Cerebellar nuclear complex (tissue), 1 donor: ENCODE results near the gene THOC7.

Source experiments
- DNase-seq, 2 experiments: peaks; one replicate each; lab custom pipeline; 2025; lab: John Stamatoyannopoulos, UW

The THOC7 gene

DNA sequence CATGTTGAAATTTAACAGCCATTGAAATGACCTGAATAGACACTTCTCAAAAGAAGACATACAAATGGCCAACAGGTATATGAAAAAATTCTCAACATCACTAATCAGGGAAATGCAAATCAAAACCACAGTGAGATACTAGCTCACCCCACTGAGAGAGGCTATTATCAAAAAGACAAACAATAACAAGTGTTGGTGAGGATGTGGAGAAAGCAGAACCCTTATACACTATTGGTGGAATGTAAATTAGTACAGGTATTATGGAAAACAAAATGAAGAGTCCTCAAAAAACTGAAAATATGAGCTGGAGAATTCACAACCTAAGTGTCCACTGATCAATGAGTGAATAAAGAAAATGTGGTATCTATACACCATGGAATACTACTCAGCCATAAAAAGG lies 21.5 kb downstream of the THOC7 start:
- no peak for DNase-seq

DNA sequence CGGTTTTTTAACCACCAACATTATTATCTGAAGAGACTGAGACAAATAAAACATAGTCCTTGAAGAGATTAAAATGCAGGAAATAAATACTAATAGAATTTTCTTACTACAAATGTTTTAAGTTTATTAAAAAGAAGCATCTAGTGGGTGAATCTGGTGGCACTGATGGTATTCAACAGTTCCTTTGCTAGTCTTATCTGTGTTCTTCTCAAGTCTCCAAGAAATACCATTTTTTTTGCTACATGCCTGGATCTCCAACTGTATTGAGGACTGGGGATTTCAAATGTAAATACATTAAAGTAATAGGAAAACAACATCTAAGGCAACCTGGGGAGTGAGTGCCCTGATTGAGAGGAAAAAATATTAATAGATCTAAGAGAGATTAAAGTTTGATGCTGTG lies 21.9 kb downstream of the THOC7 start:
- DNase-seq, result no peak

DNA sequence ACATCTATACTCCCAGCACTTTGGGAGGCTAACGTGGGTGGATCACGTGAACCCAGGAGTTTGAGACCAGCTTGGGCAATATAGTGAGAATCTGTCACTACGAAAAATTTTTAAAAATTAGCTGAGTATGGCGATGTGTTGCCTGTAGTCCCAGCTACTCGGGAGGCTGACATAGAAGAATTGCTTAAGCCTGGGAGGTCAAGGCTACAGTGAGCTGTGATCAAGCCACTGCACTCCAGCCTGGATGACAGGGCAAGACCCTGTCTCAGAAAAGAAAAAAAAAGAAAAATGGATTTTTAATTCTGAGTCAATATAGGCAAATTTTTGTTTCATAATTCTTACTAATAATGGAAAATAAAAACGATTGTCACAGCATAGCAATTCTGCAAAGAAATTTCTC lies 31.2 kb downstream of the THOC7 start:
- DNase-seq, result no peak

DNA sequence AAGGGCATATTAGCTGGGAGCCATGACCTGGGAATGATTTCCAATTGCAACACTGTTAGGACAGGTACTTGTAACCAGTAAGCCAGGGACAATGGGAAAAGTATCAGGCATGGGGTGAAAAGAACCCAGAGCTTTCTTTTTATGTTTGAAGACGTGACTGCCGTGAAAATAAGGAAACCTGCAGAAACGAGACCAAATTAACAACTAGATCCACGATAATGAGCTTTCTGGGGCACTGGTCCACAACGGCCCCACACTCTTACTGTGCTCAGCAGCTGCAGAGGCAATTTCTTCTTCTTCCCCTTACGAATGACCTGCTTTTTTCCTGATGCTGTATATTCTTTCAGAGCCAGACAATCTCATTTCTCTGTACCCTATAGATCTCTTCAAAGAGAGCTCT lies 33.1 kb downstream of the THOC7 start:
- DNase-seq, result no peak

DNA sequence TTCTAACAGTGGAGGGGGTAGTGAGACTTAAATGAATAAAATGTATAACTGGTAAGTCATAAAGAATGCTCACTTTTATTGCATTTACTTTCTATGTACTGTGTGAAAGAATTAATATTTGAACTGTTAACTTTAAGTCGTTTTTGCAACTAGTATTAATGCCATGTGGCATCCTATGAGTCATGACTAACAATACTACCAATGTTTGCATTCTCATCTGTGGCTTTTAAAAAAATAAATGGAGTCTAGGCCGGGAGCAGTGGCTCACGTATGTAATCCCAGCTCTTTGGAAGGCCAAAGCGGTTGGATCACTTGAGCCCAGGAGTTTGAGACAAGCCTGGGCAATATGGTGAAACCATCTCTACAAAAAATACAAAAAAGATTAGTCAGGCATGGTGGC lies 39.3 kb downstream of the THOC7 start:
- DNase-seq, result no peak

DNA sequence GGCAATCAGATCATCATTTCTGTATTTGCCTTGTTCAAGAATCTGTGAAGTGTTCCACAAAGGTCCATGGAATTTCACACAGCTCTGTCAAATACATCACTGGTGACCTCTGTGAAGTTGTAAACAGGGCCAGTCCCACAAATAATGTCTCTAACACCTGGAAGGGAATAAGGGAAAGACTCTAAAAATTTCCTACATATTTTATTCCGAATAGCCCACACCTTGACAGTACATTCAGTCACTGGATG lies 44.5 kb downstream of the THOC7 start, which contains the start of gene C3orf49:
Gene C3orf49, plus strand, starts transcription at position 149 of the 248 bp plus-strand sequence. CDS start 173 bp downstream, outside the sequence.
- DNase-seq, result no peak

DNA sequence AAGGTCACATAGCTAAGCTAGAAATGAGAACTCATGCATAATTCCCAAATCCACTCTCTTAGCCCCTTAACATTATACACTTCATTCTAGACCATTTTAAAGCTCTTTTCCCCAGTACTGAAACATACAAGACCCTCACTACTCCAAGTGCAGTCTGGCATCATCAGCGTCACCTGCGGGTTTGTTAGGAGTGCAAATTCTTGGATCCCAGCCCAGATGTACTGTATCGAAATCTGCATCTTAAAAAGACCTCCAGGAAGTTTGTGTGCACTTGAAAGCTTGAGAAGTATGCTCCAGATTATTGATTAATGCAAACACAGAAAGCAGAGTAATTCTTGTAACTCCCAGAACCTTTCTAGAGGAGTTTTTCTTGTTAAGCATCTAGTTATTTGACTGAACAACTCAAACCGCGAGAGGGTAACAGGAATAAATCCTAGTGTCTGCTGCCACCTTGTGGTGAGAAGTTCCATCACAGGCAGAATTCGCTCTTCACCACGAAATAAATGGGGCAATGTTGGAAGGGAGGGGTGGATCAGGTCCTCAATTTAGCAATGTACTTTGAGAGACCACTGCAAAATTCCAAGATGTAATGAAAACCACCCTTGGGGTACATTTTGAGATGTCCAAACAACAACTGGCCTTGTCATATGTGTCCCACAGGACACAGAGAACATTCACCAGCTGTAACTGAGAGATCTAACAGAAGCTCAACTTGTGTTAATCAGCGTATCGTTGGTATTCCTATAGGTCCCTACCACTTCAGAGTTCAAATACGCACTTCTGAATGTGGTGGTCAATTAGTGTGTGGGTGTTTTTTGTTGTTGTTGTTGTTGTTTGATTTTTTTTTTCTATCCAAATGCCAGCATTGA lies 45.1 kb downstream of the THOC7 start:
- DNase-seq, result peak in 1 of 2 experiments; percentile 46

DNA sequence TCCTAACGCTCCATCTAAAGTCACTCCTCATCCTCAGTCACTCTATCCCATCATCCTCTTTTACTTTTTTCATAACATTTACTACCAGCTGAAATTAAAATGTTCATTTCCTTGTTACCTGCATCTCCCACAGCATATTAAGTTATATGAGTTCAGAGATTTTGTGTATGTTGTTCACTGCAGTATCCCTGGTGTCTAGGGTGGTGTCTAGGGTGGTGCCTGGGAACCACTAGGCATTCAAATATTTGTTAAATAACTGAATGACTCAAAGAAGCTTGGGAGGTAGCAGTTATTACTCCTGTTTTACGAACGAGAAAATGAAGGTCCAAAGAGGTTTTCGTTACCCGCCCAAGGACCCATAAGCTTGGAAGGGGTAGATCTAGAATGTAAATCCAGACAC lies 46.4 kb downstream of the THOC7 start:
- DNase-seq, result no peak

DNA sequence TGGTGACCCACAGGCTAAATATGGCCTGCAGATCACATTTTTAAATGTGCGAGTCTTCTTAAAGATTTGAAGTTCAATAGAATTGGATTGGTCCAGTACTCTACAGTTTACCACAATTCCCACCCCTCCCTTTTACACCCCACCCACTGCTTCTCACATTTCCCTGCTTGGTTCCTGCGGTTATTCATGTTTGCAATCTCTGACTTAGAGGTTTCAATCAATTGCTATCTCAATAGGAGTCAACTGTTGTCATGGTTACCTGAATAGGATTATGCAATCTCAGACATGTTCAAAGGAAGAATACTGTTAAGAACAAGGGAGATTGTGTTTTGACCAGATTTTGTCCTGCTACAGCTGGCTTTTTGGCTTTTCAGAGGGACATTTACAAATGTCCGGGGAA lies 49.4 kb downstream of the THOC7 start:
- DNase-seq, result no peak

DNA sequence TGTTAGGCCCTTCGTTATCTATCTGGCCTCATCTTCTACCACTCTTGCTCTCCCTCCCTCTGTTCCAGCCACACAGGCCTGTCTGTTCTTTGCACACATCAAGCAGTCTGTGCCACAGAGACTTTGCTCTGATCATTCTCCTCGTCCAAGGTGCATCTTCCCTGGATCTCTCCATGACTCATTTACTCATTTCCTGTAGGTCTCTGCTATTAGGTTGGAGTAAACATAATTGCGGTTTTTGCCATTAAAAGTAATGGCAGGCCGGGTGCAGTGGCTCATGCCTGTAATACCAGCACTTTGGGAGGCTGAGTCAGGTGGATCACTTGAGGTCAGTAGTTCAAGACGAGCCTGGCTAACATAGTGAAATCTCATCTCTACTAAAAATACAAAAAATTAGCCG lies 54.0 kb downstream of the THOC7 start:
- DNase-seq, result no peak

DNA sequence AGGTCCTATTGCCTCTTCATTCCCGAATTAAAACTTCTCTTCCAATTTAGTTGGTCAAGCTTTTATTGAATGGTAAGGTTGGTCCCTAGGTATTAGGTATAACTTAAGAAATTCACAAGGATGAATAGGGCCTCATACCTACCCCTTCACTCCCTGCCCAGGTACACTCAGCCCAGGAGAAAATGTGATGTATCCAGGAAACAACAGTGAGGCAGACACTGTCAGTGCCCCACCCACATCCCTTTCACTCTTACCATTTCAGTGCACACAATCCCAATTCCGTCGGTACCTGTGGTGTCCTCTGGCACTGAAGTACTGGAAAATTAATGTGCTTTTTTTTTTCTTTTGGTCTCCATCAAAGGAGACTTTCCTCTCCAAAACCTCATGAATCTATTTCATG lies 55.0 kb downstream of the THOC7 start:
- DNase-seq, result no peak

DNA sequence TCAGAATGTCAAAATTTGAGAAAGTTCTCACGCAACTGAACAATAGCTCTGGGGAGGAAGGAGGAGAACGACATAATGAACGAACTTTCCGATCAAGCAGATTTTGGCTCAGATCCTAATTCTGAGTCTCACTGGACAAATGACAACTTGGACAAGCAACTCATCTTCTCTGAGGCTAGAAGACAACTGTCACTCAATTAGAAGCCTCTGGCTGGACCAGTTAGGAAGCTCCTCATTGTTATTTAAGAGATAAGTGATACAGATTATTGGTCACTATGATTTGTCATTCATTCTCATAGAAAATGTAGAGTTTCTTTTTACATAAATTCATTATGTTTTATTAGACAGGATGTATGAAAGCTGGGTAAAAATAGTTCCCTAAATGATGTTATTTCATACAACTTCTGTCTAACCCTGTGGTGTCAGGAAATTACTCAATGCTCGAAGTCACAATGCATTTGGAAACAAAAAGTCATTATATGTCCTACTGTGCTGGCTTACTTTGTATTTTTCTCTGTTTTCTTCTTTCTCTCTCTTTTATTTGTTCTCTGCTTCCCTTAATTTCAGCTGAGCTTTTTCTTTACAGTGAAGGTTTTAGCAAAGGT lies 55.5 kb downstream of the THOC7 start:
- no peak for DNase-seq

DNA sequence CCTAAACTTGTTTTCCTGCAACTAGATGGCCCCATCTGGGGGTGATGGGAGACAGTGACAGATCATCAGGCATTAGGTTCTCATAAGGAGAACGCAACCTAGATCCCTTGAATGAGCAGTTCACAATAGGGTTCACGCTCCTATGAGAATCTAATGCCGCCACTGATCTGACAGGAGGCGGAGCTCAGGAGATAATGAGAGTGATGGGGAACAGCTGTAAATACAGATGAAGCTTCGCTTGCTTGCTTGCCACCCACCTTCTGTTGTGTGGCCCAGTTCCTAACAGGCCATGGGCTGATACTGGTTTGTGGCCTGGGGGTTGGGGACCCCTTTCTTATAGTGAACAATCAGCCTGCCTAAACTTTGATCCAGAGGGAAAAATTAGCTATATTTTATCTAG lies 59.7 kb downstream of the THOC7 start:
- no peak for DNase-seq

DNA sequence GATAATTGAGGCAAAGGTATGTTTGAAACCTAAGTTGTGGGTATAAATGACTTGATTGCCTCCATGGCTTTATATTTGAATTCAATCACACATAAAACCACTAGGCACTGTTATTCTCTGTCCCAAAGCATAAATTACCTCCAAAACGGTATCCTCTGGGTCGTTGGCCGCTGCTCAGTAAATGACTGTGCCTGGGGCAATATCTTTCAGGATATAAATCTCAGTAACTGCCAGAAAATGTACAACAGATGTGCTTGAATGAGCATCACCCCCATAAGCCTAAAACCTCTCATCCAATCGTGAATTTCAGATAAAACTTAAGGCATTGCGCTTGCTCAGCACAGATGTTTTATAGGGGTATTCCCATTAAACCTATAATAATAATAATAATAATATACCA lies 63.5 kb downstream of the THOC7 start:
- no peak for DNase-seq

DNA sequence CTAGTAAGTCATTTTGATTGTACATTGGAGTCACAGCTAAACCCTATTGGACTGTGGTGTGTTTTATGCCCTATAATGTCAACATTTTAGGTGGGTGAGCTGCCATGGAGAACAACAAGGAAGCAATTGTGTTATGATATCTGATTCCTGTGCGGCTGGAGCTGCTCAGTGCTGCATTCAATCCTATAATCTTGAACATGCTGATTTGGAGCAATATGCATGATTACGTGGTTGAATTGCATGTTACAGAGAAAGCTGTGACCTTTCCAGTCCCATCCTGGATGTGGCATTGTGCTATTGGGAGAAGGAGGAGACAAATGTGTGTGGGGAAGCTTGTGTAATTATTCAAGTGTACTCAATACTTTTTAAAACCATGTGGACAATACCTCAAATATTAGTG lies 64.7 kb downstream of the THOC7 start:
- DNase-seq, result no peak

DNA sequence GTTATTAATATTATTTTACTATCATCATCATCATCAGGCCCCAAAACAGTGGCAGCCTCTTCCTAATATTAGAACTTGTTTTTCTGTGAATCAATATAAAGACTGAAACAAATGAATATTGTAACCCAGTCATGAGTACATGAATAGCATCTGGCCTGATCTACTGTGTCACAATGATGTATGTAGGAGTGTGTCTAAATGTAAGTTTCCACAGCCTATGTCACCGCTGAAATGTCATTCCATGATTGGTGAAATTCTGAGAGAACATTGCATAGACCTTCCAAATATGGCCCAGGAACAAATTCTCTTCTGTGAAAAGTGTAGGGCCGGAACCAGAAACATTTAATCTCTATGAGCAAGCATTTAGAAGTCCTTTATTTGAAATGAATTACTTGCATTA lies 65.1 kb downstream of the THOC7 start:
- DNase-seq, result no peak

DNA sequence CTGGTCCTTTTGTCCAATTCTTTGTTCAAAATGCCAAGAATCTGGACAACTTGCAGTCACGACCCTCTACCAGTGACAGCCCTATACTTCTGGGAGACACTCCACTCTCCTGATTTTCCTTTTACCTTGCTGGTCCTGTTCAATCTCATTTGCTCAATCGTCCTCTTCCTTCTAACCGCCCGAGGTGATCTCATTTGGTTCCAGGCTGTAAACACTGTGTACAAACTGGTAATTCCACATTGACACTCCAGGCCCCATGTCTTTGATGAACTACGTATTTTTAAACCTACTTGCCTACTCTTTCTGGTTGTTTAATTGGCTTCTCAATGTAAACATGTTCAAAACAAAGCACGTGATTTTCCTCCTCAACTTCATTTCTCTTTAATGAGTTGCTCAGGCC lies 68.2 kb downstream of the THOC7 start:
- no peak for DNase-seq

DNA sequence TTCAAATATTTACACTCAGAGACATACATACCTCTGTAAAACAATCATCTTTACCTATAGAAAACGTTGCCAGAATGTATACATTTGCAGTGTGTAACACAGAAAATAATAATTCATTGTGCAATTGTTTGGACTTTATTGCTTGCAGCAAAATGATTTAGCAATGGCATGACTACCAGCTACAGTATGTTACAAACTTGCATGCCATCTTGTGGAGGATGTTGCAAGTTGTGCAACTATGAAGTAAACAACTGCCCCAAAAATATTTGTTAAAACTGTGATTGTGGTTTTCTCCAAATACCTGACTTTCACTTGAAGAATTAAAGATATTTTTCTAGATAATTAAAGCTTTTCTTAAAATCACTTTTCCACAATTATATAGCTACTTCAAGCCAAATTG lies 71.6 kb downstream of the THOC7 start:
- no peak for DNase-seq
